Activated CD8-positive, alpha-beta memory T cell treated with anti-CD3 and anti-CD28 coated beads, Interleukin-2, amount 50 U/mL, for 1 hour (primary cell): ENCODE results near the gene SMIM12.
A peak's percentile ranks its signal among the peaks of the same experiment; 100 is the strongest.

Experiments used
- DNase-seq: peaks from one replicate; pipeline ENCODE4 v3.0.0-alpha.2; 2020; ENCODE audit errors: extremely low read depth

The SMIM12 gene

GRCh38 chr1:34859446-34860200, at the start of gene SMIM12:
SMIM12 (minus strand) TSS chr1:34859749; CDS start chr1:34855977, 3,772 bp downstream.
- DNase-seq = peak; percentile 76

DNA sequence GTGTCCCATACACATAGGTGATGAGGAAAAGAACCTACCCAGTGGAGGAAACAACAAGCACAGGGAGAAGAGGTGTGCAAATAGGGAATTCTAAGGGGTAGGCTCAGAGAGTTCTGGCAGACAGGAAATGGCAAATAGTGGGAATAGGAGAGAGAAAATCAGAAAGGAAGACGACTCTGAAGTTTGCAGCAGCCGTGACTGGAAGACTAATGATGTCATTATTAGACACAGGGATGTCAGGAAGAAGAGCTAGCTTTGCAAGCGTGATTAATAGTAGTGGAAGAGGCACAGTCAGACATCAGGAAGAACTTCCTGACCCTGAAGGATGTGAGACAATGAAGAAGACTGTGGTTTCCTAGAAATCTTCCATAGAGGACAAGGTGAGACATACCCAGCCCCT, 48.8 kb upstream of the SMIM12 start:
- DNase-seq = no peak

DNA sequence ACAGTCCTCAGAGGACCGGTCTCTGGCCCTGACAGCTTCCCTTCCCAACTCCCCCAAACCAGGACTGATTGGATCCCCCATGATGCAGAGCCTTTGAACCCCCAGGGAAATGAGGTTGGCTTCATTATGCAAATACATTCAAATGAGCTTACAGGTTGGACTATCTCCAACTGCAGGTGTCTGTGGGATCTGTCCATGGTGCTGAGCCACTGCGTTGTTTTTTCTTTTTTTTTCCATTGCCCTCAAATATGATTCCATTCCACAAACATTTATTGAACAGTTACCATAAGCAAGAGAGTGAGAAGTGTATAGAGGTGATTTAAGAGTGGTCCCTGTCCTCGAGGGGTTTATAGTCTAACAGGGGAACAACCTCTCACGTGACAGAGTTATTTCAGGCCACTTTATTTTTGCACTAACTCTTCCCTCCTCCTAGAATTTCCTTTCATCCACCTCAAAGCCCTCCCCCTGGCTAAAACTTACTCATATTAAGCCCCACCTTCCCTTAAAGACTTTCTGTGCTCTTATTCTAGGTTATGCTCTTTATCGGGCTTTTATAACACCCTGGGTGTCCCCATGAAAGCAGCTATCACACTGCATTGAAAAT, 48.0 kb upstream of the SMIM12 start:
- no peak for DNase-seq

- DNase-seq = no peak
These were observed 47.2 kb upstream of the SMIM12 start for GRCh38 chr1:34906756-34907155.

GRCh38 chr1:34906222-34906621, 46.7 kb upstream of the SMIM12 start:
- DNase-seq = no peak

GRCh38 chr1:34905098-34905459, 45.5 kb upstream of the SMIM12 start:
- DNase-seq = no peak

- no peak for DNase-seq
These were observed 44.9 kb upstream of the SMIM12 start for GRCh38 chr1:34904236-34905097.

DNA sequence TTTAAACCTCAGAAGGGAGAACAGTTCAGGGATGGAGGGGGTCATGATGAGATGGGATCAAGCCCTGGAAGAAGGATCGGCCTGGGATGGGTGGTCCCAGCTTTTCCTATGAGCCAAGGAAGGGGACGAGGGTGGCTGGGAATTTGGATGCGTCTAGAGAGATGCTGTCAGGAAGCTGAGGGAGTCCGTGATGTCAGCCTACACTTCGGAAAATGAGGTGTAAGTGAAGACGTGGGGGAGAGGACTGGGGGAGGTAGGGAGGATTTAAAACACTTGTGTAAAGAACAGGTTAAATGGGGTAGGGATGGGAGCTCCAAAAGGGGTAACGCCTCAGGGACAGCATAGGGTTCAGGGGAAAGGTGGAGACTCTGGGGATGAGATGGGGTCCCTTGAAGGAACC, 42.4 kb upstream of the SMIM12 start:
- DNase-seq = no peak

DNA sequence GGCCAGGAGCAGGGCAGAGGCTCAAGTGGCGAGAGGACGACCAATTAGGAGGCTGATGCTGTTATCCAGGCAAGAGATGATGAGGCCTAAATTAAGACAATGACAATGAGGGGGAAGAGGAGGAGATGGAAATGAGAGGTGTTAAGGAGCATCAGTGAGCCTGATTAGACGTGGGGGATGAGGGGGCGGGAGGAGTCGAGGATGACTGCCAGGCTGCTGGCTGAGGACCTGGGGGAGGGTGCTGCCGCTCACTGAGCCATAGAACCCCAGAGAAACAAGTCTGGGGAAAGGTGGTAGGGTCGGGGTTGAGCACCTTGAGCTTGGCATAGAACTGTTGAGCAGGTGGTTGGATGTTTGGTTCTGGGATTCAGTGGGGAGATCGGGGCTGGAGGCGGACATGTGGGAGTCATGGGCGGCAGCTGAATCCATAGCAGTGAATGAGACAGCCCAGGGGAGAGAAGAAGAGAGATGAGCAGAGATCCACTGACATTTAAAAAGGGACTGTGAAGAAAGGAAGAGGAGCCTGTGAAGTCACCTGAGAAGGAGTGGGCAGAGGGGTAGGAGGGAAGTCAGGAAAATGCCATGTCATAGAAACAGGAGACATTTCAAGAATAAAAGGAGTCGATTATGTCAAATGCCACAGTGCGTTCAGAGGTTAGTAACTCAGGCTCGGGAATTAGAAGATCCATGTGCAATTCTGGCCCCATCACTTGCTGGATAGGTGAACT, 41.4 kb upstream of the SMIM12 start:
- DNase-seq = no peak

DNA sequence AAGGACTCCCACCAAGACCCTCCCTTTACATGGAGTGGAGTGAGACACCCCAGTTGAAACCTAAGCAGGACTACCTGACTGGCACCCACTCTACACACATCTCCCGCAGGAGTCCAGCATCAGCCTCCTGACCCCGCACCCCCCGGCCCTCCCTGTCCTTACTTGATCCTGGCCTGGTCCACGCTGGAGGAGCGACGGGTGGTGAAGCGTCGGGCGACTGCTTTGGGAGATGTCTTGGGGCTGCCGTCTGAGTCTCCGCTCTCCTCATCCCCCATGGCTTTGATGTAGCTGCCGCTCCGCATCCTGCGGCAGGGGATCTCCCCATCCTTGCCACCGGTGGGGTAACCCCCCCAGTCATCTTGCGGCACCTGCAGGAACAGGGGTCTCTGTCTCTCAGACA, 40.4 kb upstream of the SMIM12 start:
- DNase-seq = no peak

DNA sequence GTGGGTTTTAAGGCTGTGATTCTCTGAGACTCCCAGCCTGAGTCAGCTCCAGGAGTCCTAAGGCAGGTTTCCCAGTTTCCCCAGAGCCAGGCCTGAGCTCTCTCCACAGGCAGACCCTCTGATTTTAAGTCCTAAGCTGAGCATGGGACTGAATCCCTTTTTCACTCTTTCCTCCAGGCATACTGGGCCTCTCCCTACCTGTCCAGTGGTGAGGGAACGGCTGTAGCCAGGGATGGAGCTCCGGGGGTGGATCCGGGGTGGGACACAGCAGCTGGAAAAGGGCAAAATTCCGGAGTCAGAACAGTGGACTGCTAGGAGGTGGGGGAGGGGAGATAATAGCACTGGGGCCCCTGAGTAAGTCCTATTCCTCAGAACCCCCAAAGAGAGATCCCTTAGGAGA, 39.9 kb upstream of the SMIM12 start:
- DNase-seq = no peak

DNA sequence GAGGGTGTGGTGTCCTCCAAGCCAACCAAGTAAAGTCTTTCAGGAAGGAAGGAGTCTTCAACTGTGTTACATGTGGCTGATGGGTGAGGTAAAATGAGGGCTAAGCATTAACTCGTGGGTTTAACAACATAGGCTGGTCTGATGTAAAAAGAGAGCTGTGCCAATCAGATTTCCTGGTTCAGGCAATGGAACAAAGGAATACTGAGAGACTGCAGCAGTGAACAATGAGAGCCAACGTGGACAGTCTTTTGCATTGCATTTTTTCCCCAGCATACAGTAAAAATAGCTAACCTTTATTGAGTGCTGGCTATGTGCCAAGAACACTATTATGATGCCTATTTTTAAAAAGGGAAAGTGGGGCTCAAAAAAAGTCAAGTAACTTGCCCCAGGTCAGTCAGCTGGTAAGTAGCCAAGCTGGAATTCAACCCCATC, 38.8 kb upstream of the SMIM12 start:
- no peak for DNase-seq

DNA sequence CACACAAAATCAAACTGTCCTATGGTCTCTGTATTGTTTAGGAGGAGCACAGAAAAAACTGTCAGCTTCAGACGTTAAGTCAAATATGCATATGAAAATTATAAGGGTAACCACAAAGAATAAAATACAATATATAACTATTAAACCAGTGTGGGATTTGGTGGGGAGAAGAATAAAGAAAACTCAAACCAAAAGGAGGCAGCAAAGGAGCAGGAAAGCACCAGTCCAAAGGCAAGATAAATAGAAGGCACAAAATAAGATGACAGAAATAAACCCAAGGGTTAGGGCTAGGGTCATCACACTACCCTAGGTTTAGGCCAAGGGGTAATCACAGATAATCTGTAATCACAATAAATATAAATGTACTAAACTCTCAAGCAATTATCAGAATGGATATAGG, 37.1 kb upstream of the SMIM12 start:
- no peak for DNase-seq

DNA sequence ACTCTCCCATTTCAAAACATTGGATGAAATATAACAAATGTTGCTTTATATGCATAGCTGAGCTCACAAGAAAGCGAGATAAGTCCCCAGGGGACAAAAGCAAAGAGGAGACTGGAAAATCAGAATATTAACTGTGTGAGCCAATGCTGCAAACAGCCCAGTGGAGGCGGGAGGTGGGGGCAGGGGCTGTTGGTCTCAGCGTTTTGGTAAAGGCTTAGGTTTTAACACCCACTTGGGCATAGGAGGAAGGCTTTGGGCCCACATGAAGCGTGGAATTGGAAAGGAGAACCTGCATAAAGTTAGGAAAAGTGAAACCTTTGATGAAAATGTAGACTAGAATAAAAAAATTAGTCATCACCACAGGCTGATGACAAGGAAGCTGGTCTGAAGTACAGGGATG, 30.2 kb upstream of the SMIM12 start:
- DNase-seq = no peak

GRCh38 chr1:34887593-34887992, 28.0 kb upstream of the SMIM12 start:
- DNase-seq = no peak

- DNase-seq = no peak
These were observed 26.1 kb upstream of the SMIM12 start for GRCh38 chr1:34885405-34886247.

DNA sequence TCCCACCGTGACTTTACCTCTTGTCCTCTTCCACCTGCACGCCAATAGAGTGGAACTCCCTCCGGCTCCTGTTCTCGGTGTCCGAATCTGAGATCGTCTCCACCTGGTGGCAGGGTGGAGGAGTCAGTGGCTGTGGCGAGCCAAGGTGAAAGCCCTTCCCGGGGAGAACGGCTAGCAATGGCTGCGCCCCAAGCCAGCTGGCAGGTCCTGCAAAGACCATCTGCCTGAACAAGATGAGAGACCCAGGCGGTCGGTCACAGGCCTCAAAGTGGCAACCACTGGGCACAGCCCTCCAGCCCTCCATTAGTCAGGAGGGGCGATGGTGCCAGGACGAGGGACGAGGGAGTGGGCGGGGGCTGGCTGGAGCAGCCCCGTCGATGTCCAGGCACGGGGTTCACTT, 25.4 kb upstream of the SMIM12 start:
- no peak for DNase-seq

- DNase-seq = no peak
These were observed 25.0 kb upstream of the SMIM12 start for GRCh38 chr1:34884536-34884935.

DNA sequence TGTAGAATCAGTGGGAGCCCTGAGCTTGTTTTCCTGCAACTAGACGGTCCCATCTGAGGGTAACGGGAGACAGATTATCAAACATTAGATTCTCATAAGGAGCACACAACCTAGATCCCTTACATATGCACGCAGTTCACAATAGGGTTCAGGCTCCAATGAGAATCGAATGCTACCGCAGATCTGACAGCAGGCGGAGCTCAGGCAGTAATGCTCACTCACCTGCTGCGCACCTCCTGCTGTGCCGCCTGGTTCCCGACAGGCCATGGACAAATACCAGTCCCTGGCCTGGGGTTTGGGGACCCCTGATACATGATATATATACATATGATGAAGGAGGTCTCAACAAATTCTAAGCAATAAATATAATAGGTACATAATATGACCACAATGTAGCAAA, 19.7 kb upstream of the SMIM12 start:
- DNase-seq = no peak

GRCh38 chr1:34876406-34876805, 16.9 kb upstream of the SMIM12 start:
- DNase-seq = no peak

DNA sequence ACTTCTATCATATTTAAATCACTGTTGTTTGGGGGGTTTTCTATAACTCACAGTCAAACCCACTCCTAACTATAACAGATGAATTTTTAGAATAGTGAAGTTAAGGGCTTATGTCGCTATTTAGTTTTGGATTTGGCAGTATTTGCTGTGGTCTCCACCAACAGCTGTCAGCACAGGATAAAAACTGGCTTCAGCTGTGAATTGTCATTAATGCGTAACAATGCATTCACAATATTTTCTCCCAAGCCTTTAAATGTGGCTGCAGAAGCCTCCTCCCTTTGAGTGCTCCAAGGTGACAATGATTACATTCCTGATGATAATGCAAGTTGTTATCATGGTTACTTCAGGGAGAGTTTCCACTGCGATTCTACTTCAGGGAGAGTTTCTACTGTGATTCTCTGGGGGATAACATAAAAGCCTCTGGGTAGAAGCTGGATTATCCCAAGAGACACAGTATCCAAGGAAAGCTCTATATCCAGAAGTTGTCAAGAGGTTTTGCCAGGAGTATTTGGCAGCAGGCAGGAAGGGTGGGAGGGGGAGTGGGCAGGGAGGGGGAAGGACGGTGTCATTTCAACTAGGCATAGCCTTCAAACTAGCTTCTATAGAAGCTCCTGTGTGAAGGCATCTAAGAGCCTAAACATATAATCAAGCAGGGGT, 14.9 kb upstream of the SMIM12 start:
- no peak for DNase-seq
